OCI-LY1 (cell line): ENCODE measurements around the gene FOXM1.

Source experiments
- H2AFZ ChIP-seq: fragments of 200-600 bp; sonication (generic), shearing (Covaris generic); 2 replicates; pipeline ENCODE4 v1.6.0; 2014; ENCODE audit warnings: antibody characterized with exemption, mild to moderate bottlenecking, low read length
- H3F3A ChIP-seq: fragments of 200-600 bp; sonication (generic), shearing (Covaris generic); 2 replicates; pipeline ENCODE4 v1.6.0; 2014; ENCODE audit warnings: mild to moderate bottlenecking, antibody characterized with exemption, low read length, moderate library complexity; ENCODE audit not compliant: insufficient read depth
- H3K27ac ChIP-seq: fragments of 200-600 bp; sonication (generic); 2 replicates; pipeline ENCODE4 v1.5.1; 2014; ENCODE audit warnings: low read length, mixed run types, mild to moderate bottlenecking, low read depth; ENCODE audit not compliant: poor library complexity, severe bottlenecking
- H3K27me3 ChIP-seq: fragments of 200-600 bp; sonication (generic); 2 replicates; pipeline ENCODE4 v1.6.0; 2014; ENCODE audit warnings: antibody characterized with exemption, mild to moderate bottlenecking, low read length, moderate library complexity; ENCODE audit not compliant: insufficient read depth
- H3K36me3 ChIP-seq: fragments of 200-600 bp; sonication (generic); 2 replicates; pipeline ENCODE4 v1.6.1; 2014; ENCODE audit warnings: mild to moderate bottlenecking, antibody characterized with exemption, low read length, moderate library complexity, mixed read lengths; ENCODE audit not compliant: insufficient read depth
- H3K4me1 ChIP-seq: fragments of 200-600 bp; sonication (generic); 2 replicates; pipeline ENCODE4 v1.5.1; 2014; ENCODE audit warnings: mild to moderate bottlenecking, low read length, moderate library complexity; ENCODE audit not compliant: insufficient read depth, severe bottlenecking
- H3K4me2 ChIP-seq: fragments of 200-600 bp; sonication (generic), shearing (Covaris generic); 2 replicates; pipeline ENCODE4 v1.6.1; 2014; ENCODE audit warnings: low read length
- H3K4me3 ChIP-seq: fragments of 200-600 bp; sonication (generic); 2 replicates; pipeline ENCODE4 v1.5.1; 2014; ENCODE audit warnings: low read length, low read depth, mild to moderate bottlenecking, mixed read lengths; ENCODE audit not compliant: poor library complexity, severe bottlenecking
- H3K79me2 ChIP-seq: fragments of 200-600 bp; shearing (Covaris generic); 2 replicates; pipeline ENCODE4 v1.6.1; 2016; ENCODE audit warnings: mixed run types, low read length, mixed read lengths; ENCODE audit not compliant: insufficient read depth
- H3K9ac ChIP-seq: fragments of 200-600 bp; sonication (generic), shearing (Covaris generic); 2 replicates; pipeline ENCODE4 v1.6.1; 2014; ENCODE audit warnings: mild to moderate bottlenecking, low read length, mixed read lengths
- H3K9me2 ChIP-seq: fragments of 200-600 bp; sonication (generic), shearing (Covaris generic); 2 replicates; pipeline ENCODE4 v1.6.1; 2014; ENCODE audit warnings: low read depth, mild to moderate bottlenecking, low read length, mixed read lengths
- H3K9me3 ChIP-seq: fragments of 200-600 bp; shearing (Covaris generic); 2 replicates; pipeline ENCODE4 v1.6.1; 2014; ENCODE audit warnings: low read length, mixed read lengths
- H4K20me1 ChIP-seq: fragments of 200-600 bp; sonication (generic), shearing (Covaris generic); 2 replicates; pipeline ENCODE4 v1.6.0; 2016; ENCODE audit warnings: mild to moderate bottlenecking, low read length; ENCODE audit not compliant: insufficient read depth
- CTCF ChIP-seq: fragments of 200-600 bp; sonication (generic), shearing (Covaris generic); IDR thresholded peaks from 2 replicates; pipeline ENCODE4 v1.5.1; 2017; ENCODE audit warnings: mild to moderate bottlenecking, antibody characterized with exemption, low read length, moderate library complexity, mixed read lengths
- EZH2 ChIP-seq: fragments of 200-600 bp; sonication (generic), shearing (Covaris generic); IDR thresholded peaks from 2 replicates; pipeline ENCODE4 v1.8.0; 2017; ENCODE audit warnings: borderline replicate concordance, mixed run types, mild to moderate bottlenecking, antibody characterized with exemption, low read length, moderate library complexity, mixed read lengths

The FOXM1 gene

DNA sequence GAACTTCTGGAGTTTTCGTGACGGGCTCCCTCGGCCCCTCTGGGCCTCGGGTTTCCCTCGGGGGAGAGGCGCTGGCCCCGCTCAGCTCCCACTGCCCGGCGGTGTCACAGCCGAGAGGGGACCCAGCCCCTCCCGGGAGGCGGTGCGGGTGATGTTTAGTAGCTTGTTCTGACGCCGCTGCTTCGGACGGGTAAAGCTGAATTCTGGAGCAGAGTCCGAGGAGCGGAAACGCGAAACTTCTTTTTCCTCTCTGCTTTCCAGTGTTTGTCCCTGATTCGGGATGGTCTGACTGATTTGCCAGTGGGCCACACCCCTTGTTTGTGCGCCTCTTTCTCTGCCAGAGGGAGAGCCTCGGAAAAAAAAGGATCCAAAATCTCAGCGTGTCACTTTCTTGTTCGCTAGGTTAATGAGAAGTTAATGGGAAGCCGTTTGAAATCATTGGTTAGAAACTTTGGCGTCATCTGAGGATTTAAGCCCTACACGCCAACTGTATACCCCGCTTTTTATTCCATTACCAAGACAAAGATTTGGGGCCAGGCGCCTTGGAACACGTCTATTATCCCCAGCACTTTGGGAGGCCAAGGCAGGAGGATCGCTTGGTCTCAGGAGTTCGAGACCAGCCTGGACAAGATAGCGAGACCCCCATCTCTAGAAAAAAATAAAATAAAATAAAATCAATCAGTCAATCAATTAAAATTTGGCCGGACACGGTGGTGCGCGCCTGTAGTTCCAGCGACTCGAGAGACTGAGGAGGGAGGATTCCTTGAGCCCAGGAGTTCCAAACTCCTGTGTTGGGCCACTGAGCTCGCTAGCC lies 14.5 kb upstream of the FOXM1 start:
- H3K4me2 ChIP-seq: peak overlapping the region; percentile 75
- TF ChIP-seq EZH2 (no peak), CTCF (no peak)
- peaks cover 5% of the 10 kb centered on the region for H3F3A ChIP-seq
- no peaks in the 10 kb centered on the region for H3K9me3 ChIP-seq
- no peaks in the 10 kb centered on the region for H3K9me2 ChIP-seq
- H2AFZ ChIP-seq: no peak overlapping the region
- H3K4me3 ChIP-seq: peak overlapping the region; percentile 72
- H3K27ac ChIP-seq: no peak overlapping the region
- H3K4me1 ChIP-seq: peaks cover 17% of the 10 kb centered on the region
- no peaks in the 10 kb centered on the region for H4K20me1 ChIP-seq
- peak overlapping the region; percentile 71 for H3K9ac ChIP-seq
- no peaks in the 10 kb centered on the region for H3K27me3 ChIP-seq
- peaks cover 18% of the 10 kb centered on the region; the same call in 1 of the 2 replicates for H3K36me3 ChIP-seq
- peaks cover 6% of the 10 kb centered on the region; the same call in 1 of the 2 replicates for H3K79me2 ChIP-seq

- Histone ChIP-seq H3K27ac (peak within 1 kb of the TSS; percentile 44), H3K9me2 (no peaks in the 10 kb centered on the region), H3K36me3 (peaks cover 25% of the 10 kb centered on the region), H3K9me3 (no peaks in the 10 kb centered on the region), H3K9ac (peak within 1 kb of the TSS; percentile 71), H3K4me1 (peaks cover 17% of the 10 kb centered on the region), H3K27me3 (no peaks in the 10 kb centered on the region), H4K20me1 (no peaks in the 10 kb centered on the region), H3F3A (peaks cover 5% of the 10 kb centered on the region; the same call in 1 of the 2 replicates), H3K79me2 (peaks cover 6% of the 10 kb centered on the region; the same call in 1 of the 2 replicates), H3K4me2 (peak within 1 kb of the TSS; percentile 75), H3K4me3 (peak within 1 kb of the TSS; percentile 72), H2AFZ (peak within 1 kb of the TSS; percentile 27; the same call in 1 of the 2 replicates)
- no peak for TF ChIP-seq CTCF
Measured at GRCh38 chr12:2890388-2891239, 13.6 kb upstream of the FOXM1 start, which contains the start of gene TULP3. TULP3 (plus strand) TSS chr12:2890891; CDS start chr12:2890948, 57 bp downstream.

DNA sequence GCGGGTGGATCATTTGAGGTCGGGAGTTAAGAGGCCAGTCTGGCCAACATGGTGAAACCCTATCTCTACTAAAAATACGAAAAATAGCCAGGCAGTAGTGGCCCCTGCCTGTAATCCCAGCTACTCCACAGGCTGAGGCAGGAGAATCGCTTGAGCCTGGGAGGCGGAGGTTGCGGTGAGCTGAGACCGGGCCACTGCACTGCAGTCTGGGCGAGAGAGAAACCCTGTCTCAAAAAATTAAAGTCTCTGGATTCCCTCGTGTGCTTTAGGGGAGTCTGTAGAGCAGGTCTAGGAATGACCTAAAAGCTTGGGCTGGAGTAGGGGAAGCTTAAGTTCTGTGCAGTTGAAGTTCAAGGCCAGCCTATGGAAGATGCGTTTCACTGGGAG lies 13.0 kb upstream of the FOXM1 start:
- Histone ChIP-seq H3K27ac (peak overlapping the region; percentile 44), H3K4me3 (peak overlapping the region; percentile 72), H2AFZ (peak overlapping the region; percentile 27; the same call in 1 of the 2 replicates)

More for the DNA sequence above, 13.0 kb upstream of the FOXM1 start:
- Histone ChIP-seq H3K9me3 (no peaks in the 10 kb centered on the region), H3K9ac (peak overlapping the region; percentile 70), H3K27me3 (no peaks in the 10 kb centered on the region), H3K9me2 (no peaks in the 10 kb centered on the region), H3K4me2 (peak overlapping the region; percentile 70), H3K79me2 (peaks cover 6% of the 10 kb centered on the region; the same call in 1 of the 2 replicates), H4K20me1 (no peaks in the 10 kb centered on the region), H3K36me3 (peaks cover 25% of the 10 kb centered on the region), H3K4me1 (peaks cover 19% of the 10 kb centered on the region), H3F3A (peaks cover 5% of the 10 kb centered on the region; the same call in 1 of the 2 replicates)
- no peak for TF ChIP-seq CTCF
- no peak for TF ChIP-seq EZH2
